Endothelial cell of umbilical vein (primary cell): ENCODE results near the gene EML1. TPM values are rescaled to one million over a fixed set of nuclear protein-coding genes. Genes with fewer than 3 reads are reported as not detected.

Source experiments
- BruUV-seq: library from RNA; stranded (reverse); fragments of 400-500 nt; replicated peaks from 2 replicates; lab custom pipeline; 2021; lab: Mats Ljungman, UMichigan
- CTCF ChIA-PET: fragments of 300-600, 350-600 bp; sonication (Branson Sonifier 250); formaldehyde crosslinking; loops from one replicate; lab custom pipeline; 2021; ENCODE audit warnings: antibody characterized with exemption, inconsistent platforms; lab: Charles Lee
- POLR2A ChIA-PET: fragments of 300-600, 350-600 bp; sonication (Branson Sonifier 250); formaldehyde crosslinking; loops from one replicate; lab custom pipeline; 2021; ENCODE audit warnings: antibody characterized with exemption, inconsistent platforms; lab: Charles Lee
- DNase-seq: peaks from one replicate; pipeline ENCODE4 v3.0.0-alpha.2; 2011; ENCODE audit warnings: low read depth, low spot score
- FAIRE-seq: peaks from 2 replicates; lab custom pipeline; 2011; peaks lifted over from hg19 to GRCh38; lab: Jason Lieb, UNC
- H2AFZ ChIP-seq: 2 replicates; pipeline ENCODE4 v1.6.0; 2012; ENCODE audit warnings: low read depth, low read length, control low read depth, inconsistent platforms
- H3K27ac ChIP-seq: 2 replicates; pipeline ENCODE4 v1.5.1; 2011; ENCODE audit warnings: low read depth, mild to moderate bottlenecking, control low read depth, low read length, moderate library complexity; ENCODE audit not compliant: insufficient read depth
- H3K27me3 ChIP-seq, 2 experiments: 2 replicates each; pipeline versions ENCODE4 v1.6.0 to v1.6.1; 2011; ENCODE audit warnings: low read length in 2 of 2, mixed read lengths in 1 of 2; ENCODE audit not compliant: control insufficient read depth in 2 of 2, insufficient read depth in 2 of 2
- H3K36me3 ChIP-seq, 2 experiments: 2 replicates in 1 of 2; 3 replicates in 1 of 2; pipeline ENCODE4 v1.5.1; 2011; ENCODE audit warnings: low read length in 2 of 2, mild to moderate bottlenecking in 1 of 2, moderate library complexity in 1 of 2; ENCODE audit not compliant: control insufficient read depth in 2 of 2, insufficient read depth in 2 of 2; ENCODE audit errors: extremely low read depth in 1 of 2
- H3K4me1 ChIP-seq: 3 replicates; pipeline ENCODE4 v1.5.1; 2011; ENCODE audit warnings: mild to moderate bottlenecking, low read length; ENCODE audit not compliant: control insufficient read depth, insufficient read depth; ENCODE audit errors: extremely low read depth
- H3K4me2 ChIP-seq: 2 replicates; pipeline ENCODE4 v1.6.1; 2011; ENCODE audit warnings: low read length, control low read depth, mixed read lengths; ENCODE audit not compliant: insufficient read depth
- H3K4me3 ChIP-seq, 3 experiments: fragments of 200-600 bp in 1 of 3; sonication (generic), shearing (Covaris generic) in 1 of 3; replicated peaks in 1 of 3; 2 replicates each; pipeline ENCODE4 v1.5.1; 2011 to 2016; ENCODE audit warnings: control low read depth in 3 of 3, low read length in 3 of 3, mild to moderate bottlenecking in 2 of 3, inconsistent platforms in 1 of 3, low read depth in 1 of 3, moderate library complexity in 1 of 3; ENCODE audit not compliant: insufficient read depth in 1 of 3
- H3K79me2 ChIP-seq: 2 replicates; pipeline ENCODE4 v1.6.0; 2012; ENCODE audit warnings: low read length, inconsistent platforms; ENCODE audit not compliant: control insufficient read depth, insufficient read depth
- H3K9ac ChIP-seq: replicated peaks from 2 replicates; pipeline ENCODE3; 2011; ENCODE audit warnings: low read length, control low read depth; ENCODE audit not compliant: insufficient read depth; ENCODE audit errors: extremely low read depth
- H3K9me1 ChIP-seq: replicated peaks from 3 replicates; pipeline ENCODE4 v1.6.0; 2011; ENCODE audit warnings: mild to moderate bottlenecking, low read length; ENCODE audit not compliant: control insufficient read depth, insufficient read depth; ENCODE audit errors: extremely low read depth
- H3K9me3 ChIP-seq: replicated peaks from 2 replicates; pipeline ENCODE4 v1.5.1; 2012; ENCODE audit warnings: low read length, inconsistent platforms; ENCODE audit not compliant: control insufficient read depth, insufficient read depth
- H4K20me1 ChIP-seq: replicated peaks from 2 replicates; pipeline ENCODE3; 2011; ENCODE audit warnings: mild to moderate bottlenecking, low read length; ENCODE audit not compliant: control insufficient read depth, insufficient read depth; ENCODE audit errors: extremely low read depth
- CTCF ChIP-seq, 2 donors: IDR thresholded peaks; 1 replicate in 1 of 2; 2 replicates in 1 of 2; pipeline ENCODE4 v1.5.1; 2011; ENCODE audit warnings: low read length in 2 of 2, mild to moderate bottlenecking in 2 of 2, moderate library complexity in 2 of 2, control low read depth in 1 of 2, inconsistent platforms in 1 of 2, low read depth in 1 of 2; ENCODE audit not compliant: insufficient read depth in 1 of 2; ENCODE audit errors: extremely low read depth in 1 of 2
- EZH2 ChIP-seq: IDR thresholded peaks from 2 replicates; pipeline ENCODE4 v1.6.1; 2012; ENCODE audit warnings: borderline replicate concordance, low read depth, mild to moderate bottlenecking, moderate library complexity, low read length, inconsistent platforms; ENCODE audit not compliant: severe bottlenecking
- FOS ChIP-seq: IDR thresholded peaks from 2 replicates; pipeline ENCODE4 v1.6.1; 2011; ENCODE audit warnings: mild to moderate bottlenecking, low read length, moderate library complexity, borderline replicate concordance; ENCODE audit not compliant: insufficient read depth
- GATA2 ChIP-seq: IDR thresholded peaks from 2 replicates; pipeline ENCODE4 v1.7.0; 2011; ENCODE audit warnings: low read depth, mild to moderate bottlenecking, moderate library complexity, mixed read lengths, low read length; ENCODE audit not compliant: insufficient read length, insufficient read depth
- JUN ChIP-seq: IDR thresholded peaks from 2 replicates; pipeline ENCODE4 v1.6.1; 2011; ENCODE audit warnings: borderline replicate concordance, low read depth; ENCODE audit not compliant: insufficient read length, insufficient read depth
- MAX ChIP-seq: IDR thresholded peaks from 2 replicates; pipeline ENCODE4 v1.6.1; 2011; ENCODE audit not compliant: insufficient read depth, insufficient read length
- MYC ChIP-seq: IDR thresholded peaks from one replicate; pipeline ENCODE4 v1.6.1; 2011; ENCODE audit warnings: mild to moderate bottlenecking, low read depth, low read length
- POLR2A ChIP-seq: IDR thresholded peaks from 2 replicates; pipeline ENCODE4 v1.6.1; 2012; ENCODE audit warnings: low read depth, mild to moderate bottlenecking, control low read depth, low read length
- POLR2AphosphoS5 ChIP-seq: IDR thresholded peaks from 2 replicates; pipeline ENCODE4 v1.6.1; 2012; ENCODE audit warnings: low read depth, mild to moderate bottlenecking, control low read depth, low read length, moderate library complexity; ENCODE audit not compliant: insufficient read depth
- dilution Hi-C: fragments of 300-500 bp; cut with MboI; formaldehyde crosslinking; loops from one replicate; pipeline ENCODE4 v1.15.0; 2019; ENCODE audit warnings: low sequenced_read_pairs; ENCODE audit not compliant: extremely low pct_ligation_motif_present
- intact Hi-C: fragments of 100-400 bp; cut with micrococcal nuclease; formaldehyde crosslinking; loops from one replicate; pipeline ENCODE4 v1.10.0; 2022
- polyA plus RNA-seq, 4 experiments: library from polyadenylated mRNA; depleted of rRNA in 3 of 4; stranded (reverse) in 3 of 4; unstranded in 1 of 4; fragments of >200 nt; gene quantifications; 2 replicates each; pipeline versions ENCODE4 v1.2.1 to v1.2.3, GENCODE V29; 2011 to 2012; ENCODE audit warnings: missing spikeins in 1 of 4
- total RNA-seq: library from RNA; stranded (reverse); gene quantifications from 2 replicates; pipeline ENCODE4 v1.2.3, GENCODE V29; 2021

The EML1 gene
- total and polyA plus RNA-seq, 2 donors (not counting 3 experiments of a cell fraction or from before 2014, with no cell fraction given), result 22.9 to 33.0 TPM

GRCh38 chr14:99862136-99862535 lies 68.9 kb downstream of the EML1 start:
- CTCF ChIA-PET, result interaction anchor here (1.2 to 1.4 kb wide), 2 partner anchors 24 to 144 kb away, joined by 3 read pairs; no protein-coding TSS in a partner anchor
- TF ChIP-seq GATA2, result no peak
- TF ChIP-seq MYC, result no peak
- no peak for TF ChIP-seq JUN
- no peak for TF ChIP-seq POLR2A
- TF ChIP-seq POLR2AphosphoS5, result no peak
- TF ChIP-seq EZH2, result no peak
- no peak for TF ChIP-seq CTCF (IDR thresholded peaks at IDR 0.05; ENCODE audit: extremely low read depth in 1 of 2, insufficient read depth in 1 of 2, low read depth in 1 of 2, low read length in 2 of 2)
- no peak for TF ChIP-seq FOS
- TF ChIP-seq MAX, result no peak
- H3K36me3 ChIP-seq, result peaks cover 0 to 2% of the 10 kb centered on the region in 2 experiments
- POLR2A ChIA-PET, result no interaction called here
- no peaks in the 10 kb centered on the region for H3K9me3 ChIP-seq
- no peaks in the 10 kb centered on the region for H3K4me1 ChIP-seq
- no peak overlapping the region for H3K4me2 ChIP-seq
- H3K9me1 ChIP-seq, result no peaks in the 10 kb centered on the region
- no peak overlapping the region for H3K27ac ChIP-seq
- no peaks in the 10 kb centered on the region for H3K27me3 ChIP-seq
- H3K9ac ChIP-seq, result no peak overlapping the region
- intact Hi-C loops (no loop called here), dilution Hi-C loops (no loop called here)
- no TSS peak for BruUV-seq
- no peak overlapping the region for H3K4me3 ChIP-seq
- DNase-seq, result no peak
- H4K20me1 ChIP-seq, result no peaks in the 10 kb centered on the region
- no peaks in the 10 kb centered on the region for H3K79me2 ChIP-seq
- H2AFZ ChIP-seq, result no peak overlapping the region
- FAIRE-seq, result no peak
